ENCODE data around the gene UPF3A. TPM values are rescaled to one million over a fixed set of nuclear protein-coding genes. Genes with fewer than 3 reads are reported as not detected.
A peak's percentile ranks its signal among the peaks of the same experiment; 100 is the strongest.
"Not testable (repeated sequence)": the region's sequence is repeated elsewhere in the genome, so short reads cannot be mapped to it uniquely, and the experiment has no call there.

The UPF3A gene
- total RNA-seq, 2 experiments from 2014 or later, result 42.9 to 45.9 TPM

DNA sequence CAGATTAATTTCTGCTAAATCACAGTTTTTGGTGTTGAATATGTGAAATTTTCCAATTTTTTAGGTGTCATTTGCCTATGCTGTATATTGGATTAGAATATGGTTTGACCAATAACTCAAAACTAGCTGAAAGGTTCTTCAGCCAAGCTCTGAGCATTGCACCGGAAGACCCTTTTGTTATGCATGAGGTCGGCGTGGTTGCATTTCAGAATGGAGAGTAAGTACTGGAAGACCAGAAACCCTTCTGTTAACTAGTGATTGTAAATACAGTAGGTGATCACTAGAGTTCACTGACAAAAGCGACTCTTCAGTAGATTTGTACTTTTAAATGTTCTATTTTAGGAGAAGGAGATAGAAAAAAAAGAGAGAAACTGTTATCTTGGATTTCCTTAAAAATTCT is 24.4 kb upstream of the UPF3A start:
- no peaks in the 10 kb centered on the region for H3K9me3 Mint-ChIP-seq
- H3K4me1 Mint-ChIP-seq, result peaks cover 6% of the 10 kb centered on the region
- H3K36me3 Mint-ChIP-seq, result peaks cover 34% of the 10 kb centered on the region
- H3K27me3 Mint-ChIP-seq, result no peaks in the 10 kb centered on the region
- H3K4me3 Mint-ChIP-seq, result no peak overlapping the region
- no peak overlapping the region for H3K27ac Mint-ChIP-seq
- no peak for DNase-seq

DNA sequence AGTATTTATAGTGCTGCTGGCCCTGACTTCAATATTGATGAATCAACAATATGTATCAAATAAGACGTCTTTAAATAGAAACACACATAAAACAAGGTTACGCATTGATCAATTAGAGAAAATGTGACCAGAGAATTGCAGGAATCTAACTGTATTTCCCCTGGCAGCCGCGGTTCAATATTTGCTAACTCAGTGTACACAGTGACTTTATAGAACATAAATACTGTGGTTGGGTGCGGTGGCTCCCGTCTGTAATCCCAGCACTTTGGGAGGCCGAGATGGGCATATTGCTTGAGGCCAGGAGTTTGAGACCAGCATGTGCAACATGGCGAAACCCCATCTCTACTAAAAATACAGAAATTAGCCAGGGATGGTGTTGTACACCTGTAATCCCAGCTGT is 22.8 kb upstream of the UPF3A start:
- H3K27ac Mint-ChIP-seq, result no peak overlapping the region
- no peak overlapping the region for H3K4me3 Mint-ChIP-seq
- H3K27me3 Mint-ChIP-seq, result no peaks in the 10 kb centered on the region
- DNase-seq, result no peak
- peaks cover 45% of the 10 kb centered on the region for H3K36me3 Mint-ChIP-seq
- H3K9me3 Mint-ChIP-seq, result no peaks in the 10 kb centered on the region
- H3K4me1 Mint-ChIP-seq, result peaks cover 19% of the 10 kb centered on the region

DNA sequence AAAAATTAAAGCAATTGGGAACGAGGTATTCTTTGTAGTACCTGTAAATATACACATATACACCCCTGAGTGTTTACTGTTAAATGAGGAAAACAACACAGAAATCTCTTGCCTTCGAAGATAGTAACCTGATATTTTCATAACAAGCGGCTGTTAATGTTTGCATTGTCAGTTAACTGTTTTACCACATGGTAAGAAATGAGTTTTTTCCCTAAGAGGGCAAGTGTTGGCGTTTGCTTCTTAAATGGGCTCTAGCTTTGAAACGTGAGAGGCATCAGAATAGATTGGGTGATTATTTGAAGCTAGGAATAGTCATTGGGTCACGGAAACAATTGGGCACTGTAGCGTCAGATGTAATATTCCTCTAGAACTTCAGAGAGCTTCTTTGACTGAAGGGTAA is 22.0 kb upstream of the UPF3A start:
- Mint-ChIP-seq H3K27ac (no peak overlapping the region), H3K36me3 (peaks cover 45% of the 10 kb centered on the region), H3K4me1 (peaks cover 20% of the 10 kb centered on the region), H3K4me3 (no peak overlapping the region), H3K27me3 (no peaks in the 10 kb centered on the region), H3K9me3 (no peaks in the 10 kb centered on the region)
- no peak for DNase-seq

DNA sequence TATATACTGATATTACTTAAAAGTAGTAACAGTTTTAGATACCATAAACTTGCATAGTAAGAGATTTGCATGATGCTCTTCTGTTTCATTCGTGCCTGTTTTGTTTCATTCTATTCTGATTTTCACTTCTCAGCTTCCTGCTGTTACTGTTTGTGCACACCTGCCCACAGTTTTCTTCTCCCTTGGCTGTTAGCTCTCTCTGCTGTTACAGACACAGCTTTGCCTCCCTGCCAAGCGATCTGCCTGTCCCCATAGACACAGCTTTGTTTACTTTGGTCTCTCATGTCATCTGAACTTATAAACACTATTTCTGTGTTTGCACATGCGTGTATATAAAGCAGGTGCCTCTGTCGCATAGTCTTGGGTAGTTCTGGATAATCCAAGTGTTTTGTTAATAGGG is 21.4 kb upstream of the UPF3A start:
- no peak overlapping the region for H3K4me3 Mint-ChIP-seq
- no peaks in the 10 kb centered on the region for H3K9me3 Mint-ChIP-seq
- no peak overlapping the region for H3K27ac Mint-ChIP-seq
- no peaks in the 10 kb centered on the region for H3K27me3 Mint-ChIP-seq
- H3K4me1 Mint-ChIP-seq, result peaks cover 20% of the 10 kb centered on the region
- peaks cover 43% of the 10 kb centered on the region for H3K36me3 Mint-ChIP-seq
- DNase-seq, result no peak

DNA sequence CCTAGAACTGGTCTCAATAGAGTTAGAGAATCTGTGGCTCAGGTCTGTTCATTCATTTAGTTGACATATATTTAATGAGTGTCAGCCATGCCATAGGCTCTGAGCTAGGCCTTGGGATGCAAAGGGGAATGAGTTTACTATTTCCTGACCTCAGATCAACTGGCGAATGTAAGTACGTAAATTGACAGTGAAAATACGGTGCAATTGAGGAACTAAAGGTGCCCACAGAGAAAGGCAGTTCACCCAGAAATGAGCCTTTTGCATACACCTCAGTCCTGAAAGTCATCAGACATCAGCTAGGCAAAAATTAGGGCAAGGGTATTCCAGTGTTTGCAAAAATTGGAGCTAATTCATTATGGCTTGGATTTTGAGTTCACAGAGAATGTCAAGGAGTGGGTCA is 20.6 kb upstream of the UPF3A start:
- Mint-ChIP-seq H3K36me3 (peaks cover 46% of the 10 kb centered on the region), H3K27me3 (no peaks in the 10 kb centered on the region), H3K9me3 (no peaks in the 10 kb centered on the region), H3K4me3 (no peak overlapping the region), H3K4me1 (peaks cover 20% of the 10 kb centered on the region), H3K27ac (no peak overlapping the region)
- DNase-seq, result no peak

DNA sequence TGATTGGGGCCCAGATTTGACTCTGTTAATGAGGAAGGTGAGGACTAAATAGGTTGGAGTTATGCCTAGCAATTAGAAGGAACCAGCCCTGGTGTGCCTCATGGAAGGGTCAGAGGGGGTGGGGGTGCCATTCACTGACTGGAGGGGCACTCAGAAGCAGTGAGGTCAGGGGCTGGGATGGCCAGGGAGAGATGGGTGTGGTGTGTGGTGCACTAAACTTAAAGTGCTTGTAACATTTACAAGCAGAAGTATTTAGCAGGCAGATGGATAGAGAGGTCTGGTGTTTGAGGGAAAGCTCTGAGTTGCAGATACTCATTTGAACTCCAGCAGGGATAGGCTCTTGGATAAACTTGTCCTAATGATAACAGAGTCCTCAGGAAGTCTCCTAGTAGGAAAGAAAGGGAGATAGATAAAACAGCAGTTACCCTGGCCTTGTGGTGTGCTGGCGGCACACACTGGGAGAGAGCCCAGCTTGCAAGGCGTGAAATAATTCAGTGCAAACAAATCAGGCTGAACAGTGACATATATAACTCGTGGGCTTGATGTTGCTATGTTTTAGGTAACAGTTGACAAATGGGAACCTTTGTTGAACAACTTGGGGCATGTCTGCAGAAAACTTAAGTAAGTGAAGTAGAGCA is 20.0 kb upstream of the UPF3A start:
- no peaks in the 10 kb centered on the region for H3K9me3 Mint-ChIP-seq
- no peak overlapping the region for H3K27ac Mint-ChIP-seq

DNA sequence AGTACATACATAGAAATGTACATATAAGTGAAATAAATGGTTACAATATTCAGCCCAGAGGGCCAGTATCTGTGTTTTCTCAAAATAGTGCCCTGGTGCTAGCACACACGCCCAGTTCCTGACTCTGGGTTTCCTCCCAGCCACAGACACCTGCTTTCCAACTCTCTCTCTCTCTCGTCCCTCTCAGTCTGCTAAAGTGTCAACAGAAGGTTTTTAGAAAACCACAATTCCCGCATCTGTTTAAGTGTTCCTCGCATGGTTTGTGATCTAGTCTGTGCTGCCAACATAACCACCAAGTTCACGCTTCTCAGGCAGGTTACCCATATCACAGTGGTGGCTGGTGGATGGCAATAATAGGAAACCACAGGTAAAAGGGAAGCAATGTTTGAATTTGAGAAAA is 17.8 kb upstream of the UPF3A start:
- peaks cover 27% of the 10 kb centered on the region for H3K4me1 Mint-ChIP-seq
- H3K27ac Mint-ChIP-seq, result peak overlapping the region; percentile 22
- H3K4me3 Mint-ChIP-seq, result no peak overlapping the region
- no peaks in the 10 kb centered on the region for H3K9me3 Mint-ChIP-seq
- no peak for DNase-seq
- H3K27me3 Mint-ChIP-seq, result no peaks in the 10 kb centered on the region
- H3K36me3 Mint-ChIP-seq, result peaks cover 54% of the 10 kb centered on the region

More for the DNA sequence above, 20.0 kb upstream of the UPF3A start:
- Mint-ChIP-seq H3K27me3 (no peaks in the 10 kb centered on the region), H3K36me3 (peaks cover 49% of the 10 kb centered on the region), H3K4me3 (no peak overlapping the region), H3K4me1 (peaks cover 20% of the 10 kb centered on the region)
- no peak for DNase-seq

DNA sequence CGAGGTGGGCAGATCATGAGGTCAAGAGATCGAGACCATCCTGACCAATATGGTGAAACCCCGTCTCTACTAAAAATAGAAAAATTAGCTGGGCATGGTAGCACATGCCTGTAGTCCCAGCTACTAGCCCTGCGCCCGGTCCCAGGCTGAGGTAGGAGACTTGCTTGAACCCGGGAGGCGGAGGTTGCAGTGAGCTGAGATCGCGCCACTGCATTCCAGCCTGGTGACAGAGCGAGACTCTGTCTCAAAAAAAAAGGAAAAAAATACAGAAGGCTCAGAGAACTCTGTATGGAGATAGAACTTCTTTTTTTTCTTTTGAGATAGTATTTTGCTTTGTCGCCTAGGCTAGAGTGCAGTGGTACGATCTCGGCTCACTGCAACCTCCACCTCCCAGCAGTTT is 17.1 kb upstream of the UPF3A start:
- not testable (repeated sequence) for H3K4me3 Mint-ChIP-seq, H3K9me3 Mint-ChIP-seq, DNase-seq, H3K27ac Mint-ChIP-seq, H3K27me3 Mint-ChIP-seq
- Mint-ChIP-seq H3K36me3 (peaks cover 57% of the 10 kb centered on the region), H3K4me1 (peaks cover 32% of the 10 kb centered on the region)

DNA sequence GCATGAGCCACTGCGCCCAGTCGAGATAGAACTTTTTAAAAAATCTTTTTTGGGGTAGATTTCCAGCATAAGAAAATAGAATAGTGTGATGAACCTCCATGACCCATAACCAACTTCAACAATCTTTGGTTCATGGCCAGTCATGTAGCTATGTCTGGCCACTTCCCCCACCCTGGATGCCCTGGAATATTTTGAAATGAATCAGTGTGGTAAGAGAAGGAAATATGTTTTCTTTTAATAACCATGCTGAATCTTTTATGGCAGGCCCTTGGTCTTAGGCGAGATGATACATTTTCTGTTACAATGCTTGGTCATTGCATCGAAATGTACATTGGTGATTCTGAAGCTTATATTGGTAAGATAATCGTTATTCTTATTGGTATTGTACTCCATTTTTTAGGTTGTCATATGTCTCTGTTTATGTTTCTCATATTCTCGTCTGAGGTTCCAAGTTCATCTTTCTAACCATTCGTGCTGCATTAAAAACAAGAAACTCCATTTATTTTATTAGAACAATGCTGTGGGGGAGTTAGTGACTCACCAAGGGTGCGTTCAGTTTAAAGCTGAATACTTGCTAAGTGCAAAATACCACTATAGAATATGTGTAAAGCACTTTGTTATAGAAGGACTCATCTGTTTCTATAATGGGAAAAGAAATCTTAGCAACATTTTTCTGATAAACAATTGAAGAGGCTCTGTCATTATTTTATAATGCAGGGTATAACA is 16.4 kb upstream of the UPF3A start:
- H3K4me1 Mint-ChIP-seq, result peaks cover 33% of the 10 kb centered on the region
- H3K27ac Mint-ChIP-seq, result no peak overlapping the region
- no peak overlapping the region for H3K4me3 Mint-ChIP-seq
- H3K36me3 Mint-ChIP-seq, result peaks cover 58% of the 10 kb centered on the region
- H3K9me3 Mint-ChIP-seq, result no peaks in the 10 kb centered on the region
- no peak for DNase-seq
- H3K27me3 Mint-ChIP-seq, result no peaks in the 10 kb centered on the region

DNA sequence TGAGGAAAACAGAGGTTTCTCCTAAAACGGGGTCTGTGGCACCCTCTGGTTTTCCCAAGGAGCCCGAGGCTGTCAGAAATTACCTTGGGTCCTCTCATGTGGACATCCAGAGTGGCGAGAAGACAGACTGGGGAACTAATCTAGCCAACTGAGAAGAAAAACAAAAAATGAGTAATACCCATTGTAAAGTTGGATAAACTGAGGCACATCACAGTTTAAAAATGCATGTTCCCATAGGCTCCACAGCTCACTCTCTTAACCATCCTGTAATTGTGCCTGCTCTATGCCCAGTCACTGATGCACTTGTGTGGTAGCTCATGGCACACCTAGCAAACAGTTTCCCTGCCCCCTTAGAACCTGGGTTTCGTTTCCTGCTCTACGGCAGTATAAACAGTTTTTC is 15.2 kb upstream of the UPF3A start:
- no peak overlapping the region for H3K4me3 Mint-ChIP-seq
- no peak overlapping the region for H3K27ac Mint-ChIP-seq
- H3K27me3 Mint-ChIP-seq, result no peaks in the 10 kb centered on the region
- H3K36me3 Mint-ChIP-seq, result peaks cover 58% of the 10 kb centered on the region
- no peaks in the 10 kb centered on the region for H3K9me3 Mint-ChIP-seq
- peaks cover 33% of the 10 kb centered on the region for H3K4me1 Mint-ChIP-seq
- DNase-seq, result no peak

DNA sequence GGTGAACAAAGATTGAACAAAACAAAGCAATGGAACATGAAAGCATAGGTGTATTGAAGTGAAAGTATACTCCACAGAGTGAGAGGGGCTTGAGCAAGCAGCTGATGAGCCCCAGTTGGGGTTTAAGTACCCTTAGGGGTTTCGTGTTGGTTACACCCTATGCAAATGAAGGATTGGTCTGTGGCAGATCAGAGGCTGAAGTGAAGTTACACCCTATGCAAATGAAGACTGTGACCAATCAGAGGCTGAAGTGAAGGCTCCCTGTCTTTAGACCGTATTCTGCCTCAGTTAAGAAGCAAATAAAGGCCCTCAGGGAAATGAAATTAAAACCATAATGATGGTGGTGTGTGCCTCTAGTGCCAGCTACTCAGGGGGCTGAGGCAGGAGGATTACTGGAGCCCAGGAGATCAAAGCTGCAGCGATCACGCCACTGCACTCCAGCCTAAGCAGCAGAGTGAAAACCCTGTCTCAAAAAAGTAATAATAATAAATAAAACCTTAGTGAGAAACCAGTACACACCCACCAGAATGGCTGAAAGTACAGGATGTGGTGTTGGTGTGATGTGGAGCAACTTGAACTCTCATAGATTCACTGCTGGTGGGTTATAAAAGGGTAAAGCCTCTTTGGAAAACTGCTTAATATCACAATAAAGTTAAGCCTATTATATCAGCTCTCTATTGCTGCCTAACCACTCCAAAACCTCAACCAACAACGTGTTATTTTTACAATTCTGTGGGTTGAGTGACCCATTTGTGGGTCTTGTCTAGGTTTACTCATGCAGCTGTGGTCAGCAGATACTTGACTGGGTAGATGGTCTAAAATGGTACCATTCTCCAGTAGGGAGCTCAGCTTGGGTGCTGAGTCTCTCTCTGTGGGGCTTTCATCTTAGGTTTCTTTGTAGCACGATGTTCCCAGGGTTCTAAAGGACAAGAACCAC is 12.8 kb upstream of the UPF3A start:
- no peak overlapping the region for H3K4me3 Mint-ChIP-seq
- peaks cover 58% of the 10 kb centered on the region for H3K36me3 Mint-ChIP-seq

DNA sequence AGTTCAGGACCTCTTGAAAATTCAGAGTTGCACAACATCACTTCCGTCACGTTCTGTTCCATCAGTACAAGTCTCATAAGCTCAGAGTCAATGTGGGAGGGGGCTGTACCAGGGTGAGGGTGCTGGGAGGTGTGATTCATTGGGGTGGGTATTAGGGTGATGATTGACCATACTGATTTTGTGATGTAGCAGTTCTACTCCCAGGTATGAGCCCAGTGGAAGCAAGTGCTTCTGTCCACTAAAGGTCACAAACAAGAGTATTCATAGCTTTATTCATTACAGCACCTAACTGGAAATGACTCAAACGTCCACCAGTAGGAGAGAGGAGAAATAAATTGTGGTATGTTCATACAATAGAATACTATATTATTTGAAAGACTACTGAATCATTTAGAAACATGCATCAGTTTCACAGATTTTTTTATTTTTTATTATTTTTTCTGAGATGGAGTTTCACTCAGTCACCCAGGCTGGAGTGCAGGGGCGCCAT is 12.1 kb upstream of the UPF3A start:
- DNase-seq, result no peak
- Mint-ChIP-seq H3K27me3 (no peaks in the 10 kb centered on the region), H3K36me3 (peaks cover 56% of the 10 kb centered on the region), H3K27ac (peak overlapping the region; percentile 61), H3K4me3 (no peak overlapping the region), H3K9me3 (no peaks in the 10 kb centered on the region), H3K4me1 (peaks cover 14% of the 10 kb centered on the region)

More for the DNA sequence above, 12.8 kb upstream of the UPF3A start:
- peak overlapping the region; percentile 66 for H3K27ac Mint-ChIP-seq
- H3K4me1 Mint-ChIP-seq, result peaks cover 16% of the 10 kb centered on the region
- DNase-seq, result no peak
- no peaks in the 10 kb centered on the region for H3K27me3 Mint-ChIP-seq
- no peaks in the 10 kb centered on the region for H3K9me3 Mint-ChIP-seq

DNA sequence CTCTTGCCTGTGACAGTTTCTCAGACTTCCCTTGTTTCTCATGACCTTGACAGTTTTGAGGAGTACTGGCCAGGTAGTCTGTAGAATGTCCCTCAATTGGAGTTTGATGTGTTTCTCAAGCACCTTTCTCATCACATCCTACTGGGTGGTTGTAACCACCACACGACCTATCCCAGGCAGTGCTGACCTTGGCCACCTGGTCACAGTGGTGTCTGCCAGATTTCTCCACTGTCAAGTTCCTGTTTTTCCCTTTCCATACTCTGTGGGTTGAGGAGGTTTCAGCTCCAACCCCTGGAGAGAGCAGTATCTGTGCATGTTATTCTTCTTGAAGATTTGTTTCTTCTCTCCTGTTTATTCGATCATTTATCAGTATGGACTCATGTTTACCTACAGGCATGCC is 8.4 kb upstream of the UPF3A start:
- Mint-ChIP-seq H3K4me1 (peaks cover 13% of the 10 kb centered on the region), H3K4me3 (no peak overlapping the region), H3K27ac (no peak overlapping the region), H3K9me3 (no peaks in the 10 kb centered on the region), H3K27me3 (no peaks in the 10 kb centered on the region), H3K36me3 (peaks cover 38% of the 10 kb centered on the region)
- no peak for DNase-seq

DNA sequence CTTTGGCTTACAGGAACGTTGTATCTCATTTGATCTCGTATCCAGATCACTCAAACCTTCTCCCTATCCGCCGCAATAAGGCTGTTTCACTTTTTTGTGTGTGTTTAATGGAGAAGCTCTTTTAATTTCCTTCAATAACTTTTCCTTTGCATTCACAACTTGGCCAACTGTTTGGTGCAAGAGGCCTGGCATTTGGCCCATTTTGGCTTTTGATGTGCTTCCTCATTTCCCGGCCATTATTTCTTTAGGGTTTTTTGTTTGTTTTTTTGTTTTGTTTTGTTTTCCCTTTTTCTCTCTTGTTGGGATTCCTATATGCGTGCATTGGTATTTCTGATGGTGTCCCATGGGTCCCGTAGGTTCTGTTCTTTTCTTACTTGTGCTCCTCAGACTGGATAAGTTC is 6.1 kb upstream of the UPF3A start:
- no peaks in the 10 kb centered on the region for H3K27me3 Mint-ChIP-seq
- H3K27ac Mint-ChIP-seq, result no peak overlapping the region
- no peaks in the 10 kb centered on the region for H3K9me3 Mint-ChIP-seq
- peaks cover 31% of the 10 kb centered on the region for H3K36me3 Mint-ChIP-seq
- peaks cover 18% of the 10 kb centered on the region for H3K4me1 Mint-ChIP-seq
- no peak overlapping the region for H3K4me3 Mint-ChIP-seq
- no peak for DNase-seq

DNA sequence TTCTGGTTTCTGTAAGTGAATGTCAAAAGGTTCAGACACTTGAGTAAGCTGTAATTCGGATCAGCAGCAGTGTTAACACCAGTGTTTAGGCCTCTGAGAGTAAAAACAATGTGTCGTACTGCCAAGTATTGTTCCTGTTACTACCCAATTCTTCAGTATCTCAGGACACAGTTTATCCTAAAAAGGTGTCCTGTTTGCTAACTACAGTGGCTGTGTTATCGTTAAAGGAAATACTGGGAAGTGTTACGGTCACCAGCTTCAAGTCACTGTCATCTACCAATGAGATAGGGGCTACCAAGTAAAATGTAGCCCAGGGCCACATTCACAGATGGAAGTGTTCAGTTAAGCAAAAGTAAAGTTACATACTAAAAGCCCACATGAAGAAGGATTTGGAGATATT is 2.3 kb upstream of the UPF3A start:
- Mint-ChIP-seq H3K27ac (peak overlapping the region; percentile 99), H3K27me3 (no peaks in the 10 kb centered on the region), H3K4me3 (no peak overlapping the region), H3K36me3 (peaks cover 24% of the 10 kb centered on the region), H3K9me3 (no peaks in the 10 kb centered on the region), H3K4me1 (peaks cover 32% of the 10 kb centered on the region)
- DNase-seq, result no peak

Data from activated naive CD8-positive, alpha-beta T cell treated with anti-CD3 and anti-CD28 coated beads for 36 hours (primary cell).